Suprapubic skin (tissue), 4 donors: ENCODE data around the gene SLC16A8. TPM values are rescaled to one million over a fixed set of nuclear protein-coding genes. Genes with fewer than 3 reads are reported as not detected.
A peak's percentile ranks its signal among the peaks of the same experiment; 100 is the strongest.

Source experiments
- DNase-seq, 2 donors: peaks; one replicate each; pipeline ENCODE4 v3.0.0-alpha.2; 2019; ENCODE audit warnings: low spot score in 2 of 2
- H3K27ac ChIP-seq: fragments of 200-600 bp; sonication (generic); one replicate; pipeline ENCODE4 v1.5.1; 2019
- H3K27me3 ChIP-seq: fragments of 200-600 bp; sonication (generic); one replicate; pipeline ENCODE4 v1.5.1; 2019
- H3K36me3 ChIP-seq: fragments of 200-600 bp; sonication (generic); one replicate; pipeline ENCODE4 v1.5.1; 2019
- H3K4me1 ChIP-seq: fragments of 200-600 bp; sonication (generic); one replicate; pipeline ENCODE4 v1.5.1; 2019
- H3K4me3 ChIP-seq: fragments of 200-600 bp; sonication (generic); one replicate; pipeline ENCODE4 v1.5.1; 2019; ENCODE audit warnings: mild to moderate bottlenecking
- H3K9me3 ChIP-seq: fragments of 200-600 bp; sonication (generic); one replicate; pipeline ENCODE4 v1.5.1; 2019
- EP300 ChIP-seq: sonication (generic); formaldehyde crosslinking; IDR thresholded peaks from one replicate; pipeline ENCODE4 v1.6.1; 2017; ENCODE audit warnings: antibody characterized with exemption
- POLR2A ChIP-seq, 2 donors: fragments of 450-650 bp; IDR thresholded peaks; one replicate each; pipeline ENCODE4 v1.6.1; 2017; ENCODE audit warnings: antibody characterized with exemption in 2 of 2, mild to moderate bottlenecking in 2 of 2, moderate library complexity in 2 of 2
- POLR2AphosphoS5 ChIP-seq, 3 donors: sonication (generic); formaldehyde crosslinking; IDR thresholded peaks; one replicate each; pipeline ENCODE4 v1.6.1; 2017; ENCODE audit warnings: antibody characterized with exemption in 3 of 3
- WGBS: methylation state at CpG from one replicate; pipeline ENCODE4 v1.1.5; 2018; 5-methylcytosine and 5-hydroxymethylcytosine counted together
- total RNA-seq, 4 donors: library from RNA; depleted of rRNA; stranded (reverse); fragments of >200 nt; gene quantifications; one replicate each; pipeline ENCODE4 v1.1.0, GENCODE V29; 2016
- TF ChIP-seq, protein P1 (sequence below), 2 donors: fragments of 200-600 bp in 1 of 2; fragments of 450-650 bp in 1 of 2; sonication (generic) in 1 of 2; IDR thresholded peaks; one replicate each; pipeline ENCODE4 v1.5.1; 2016 to 2019; ENCODE audit warnings: antibody characterized with exemption in 2 of 2, mild to moderate bottlenecking in 1 of 2, moderate library complexity in 1 of 2

SLC16A8 gene
- total RNA-seq, 4 donors from 2014 or later: not detected

DNA sequence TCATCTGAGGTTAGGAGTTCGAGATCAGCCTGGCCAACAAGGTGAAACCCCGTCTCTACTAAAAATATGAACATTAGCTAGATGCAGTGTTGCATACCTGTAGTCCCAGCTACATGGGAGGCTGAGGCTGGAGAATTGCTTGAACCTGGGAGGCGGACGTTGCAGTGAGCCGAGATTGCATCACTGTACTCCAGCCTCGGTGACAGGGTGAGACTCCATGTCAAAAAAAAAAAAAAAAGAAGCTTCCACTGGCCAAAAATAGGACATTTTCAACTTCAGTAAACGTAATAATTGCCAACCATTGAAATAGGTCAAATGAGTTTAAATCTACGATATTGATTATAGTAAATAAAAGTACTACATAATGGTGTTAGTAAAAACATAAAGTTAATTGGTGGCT lies 19.7 kb upstream of the SLC16A8 start:
- no peak overlapping the region for H3K4me3 ChIP-seq
- 78% methylated on average over 8 of the region's 8 CpGs for WGBS
- peaks cover 8% of the 10 kb centered on the region for H3K4me1 ChIP-seq
- TF ChIP-seq EP300 (no peak), POLR2A (IDR thresholded peaks at IDR 0.05) (no peak), POLR2AphosphoS5 (IDR thresholded peaks at IDR 0.05) (no peak)
- TF ChIP-seq, protein P1, sequence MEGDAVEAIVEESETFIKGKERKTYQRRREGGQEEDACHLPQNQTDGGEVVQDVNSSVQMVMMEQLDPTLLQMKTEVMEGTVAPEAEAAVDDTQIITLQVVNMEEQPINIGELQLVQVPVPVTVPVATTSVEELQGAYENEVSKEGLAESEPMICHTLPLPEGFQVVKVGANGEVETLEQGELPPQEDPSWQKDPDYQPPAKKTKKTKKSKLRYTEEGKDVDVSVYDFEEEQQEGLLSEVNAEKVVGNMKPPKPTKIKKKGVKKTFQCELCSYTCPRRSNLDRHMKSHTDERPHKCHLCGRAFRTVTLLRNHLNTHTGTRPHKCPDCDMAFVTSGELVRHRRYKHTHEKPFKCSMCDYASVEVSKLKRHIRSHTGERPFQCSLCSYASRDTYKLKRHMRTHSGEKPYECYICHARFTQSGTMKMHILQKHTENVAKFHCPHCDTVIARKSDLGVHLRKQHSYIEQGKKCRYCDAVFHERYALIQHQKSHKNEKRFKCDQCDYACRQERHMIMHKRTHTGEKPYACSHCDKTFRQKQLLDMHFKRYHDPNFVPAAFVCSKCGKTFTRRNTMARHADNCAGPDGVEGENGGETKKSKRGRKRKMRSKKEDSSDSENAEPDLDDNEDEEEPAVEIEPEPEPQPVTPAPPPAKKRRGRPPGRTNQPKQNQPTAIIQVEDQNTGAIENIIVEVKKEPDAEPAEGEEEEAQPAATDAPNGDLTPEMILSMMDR (IDR thresholded peaks at IDR 0.05): no peak
- H3K27ac ChIP-seq: no peak overlapping the region
- no peaks in the 10 kb centered on the region for H3K36me3 ChIP-seq
- no peaks in the 10 kb centered on the region for H3K27me3 ChIP-seq
- no peaks in the 10 kb centered on the region for H3K9me3 ChIP-seq
- DNase-seq: no peak

DNA sequence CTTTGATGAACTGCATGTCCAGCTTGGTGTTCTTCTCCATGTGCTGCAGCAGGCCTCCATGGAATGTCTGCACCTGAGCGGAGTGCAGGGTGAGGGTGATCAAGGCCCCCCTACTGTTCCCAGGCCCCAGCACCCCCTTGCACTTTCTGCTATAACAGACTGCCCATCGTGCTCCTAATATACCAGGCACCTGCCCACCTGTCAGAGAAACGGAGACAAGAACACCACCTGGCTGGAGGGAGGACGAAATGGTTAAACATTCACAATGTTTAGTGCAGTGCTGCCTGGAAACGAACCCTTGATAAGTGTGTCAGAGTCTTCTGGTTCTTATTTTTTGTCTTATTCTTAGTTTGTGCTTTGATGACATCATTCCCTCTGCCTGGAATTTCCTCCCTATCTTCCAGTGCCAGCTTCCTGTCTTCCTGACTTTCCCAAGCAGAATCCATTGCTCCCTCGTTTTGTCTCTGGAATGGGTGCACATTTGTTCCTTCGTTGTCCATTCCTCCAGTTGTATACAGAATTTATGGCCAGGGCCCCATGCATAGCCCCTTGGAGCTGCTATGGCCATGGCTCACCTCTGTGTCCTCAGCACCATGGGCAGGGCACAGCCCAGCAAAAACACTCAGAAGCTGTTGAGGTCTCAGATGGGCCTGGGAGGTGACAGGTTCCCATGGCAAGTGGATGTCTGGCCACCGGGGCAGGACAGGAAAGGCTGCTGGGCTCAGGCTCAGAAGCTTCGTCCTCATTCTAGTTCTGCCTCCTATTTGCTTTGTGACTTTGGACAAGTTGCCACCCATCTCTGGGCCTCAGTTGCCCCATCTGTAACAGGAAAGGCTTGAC lies 14.6 kb upstream of the SLC16A8 start:
- 68% methylated on average over 8 of the region's 9 CpGs for WGBS
- Histone ChIP-seq H3K27ac (no peak overlapping the region), H3K36me3 (no peaks in the 10 kb centered on the region), H3K27me3 (no peaks in the 10 kb centered on the region), H3K9me3 (no peaks in the 10 kb centered on the region), H3K4me3 (no peak overlapping the region), H3K4me1 (peaks cover 11% of the 10 kb centered on the region)
- no peak for DNase-seq
- TF ChIP-seq POLR2A (IDR thresholded peaks at IDR 0.05): no peak
- no peak for TF ChIP-seq EP300
- TF ChIP-seq POLR2AphosphoS5 (IDR thresholded peaks at IDR 0.05): no peak
- TF ChIP-seq, protein P1 (IDR thresholded peaks at IDR 0.05): no peak

DNA sequence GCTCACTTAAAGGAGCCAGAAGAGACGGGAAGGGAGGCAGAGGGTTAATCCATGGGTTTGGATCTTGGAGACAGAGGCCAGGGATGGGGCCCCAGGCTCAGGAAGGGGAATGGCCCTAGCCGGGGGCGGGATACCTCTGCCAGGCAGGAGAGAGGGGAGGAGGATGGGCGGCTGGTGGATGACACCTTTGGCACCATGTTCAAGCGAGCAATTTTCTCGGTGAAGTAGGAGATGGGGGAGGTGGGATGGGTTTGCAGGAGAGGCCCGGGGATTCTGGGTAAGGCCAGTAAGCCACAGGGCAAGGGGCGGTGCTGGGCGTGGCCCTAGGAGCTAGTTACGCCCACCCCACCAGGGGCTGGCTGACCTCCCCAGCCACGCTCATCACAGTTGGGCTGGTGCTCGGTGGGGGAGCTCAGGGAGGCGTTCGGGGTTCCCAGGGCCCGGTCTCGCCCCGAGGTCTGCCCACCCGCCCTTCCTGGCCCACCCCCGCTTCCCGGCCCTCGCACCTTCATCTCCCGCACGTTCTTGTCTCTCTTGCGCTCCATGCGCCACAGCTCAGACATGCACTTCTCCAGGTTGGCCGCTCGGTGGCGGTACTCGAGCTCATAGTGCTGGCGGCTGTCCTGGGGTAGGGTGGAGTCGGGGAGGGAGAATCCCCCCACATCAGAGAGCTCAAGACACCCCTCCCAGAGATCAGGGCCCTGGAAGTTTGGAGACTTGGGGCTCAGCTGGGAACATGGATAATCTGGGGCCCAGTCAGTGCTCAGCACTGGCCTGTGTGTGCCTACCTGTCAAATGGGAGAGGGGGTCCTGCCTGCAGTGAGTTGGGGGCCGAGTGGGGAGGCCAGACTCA lies 13.8 kb upstream of the SLC16A8 start:
- TF ChIP-seq POLR2A (IDR thresholded peaks at IDR 0.05): no peak
- TF ChIP-seq, protein P1 (IDR thresholded peaks at IDR 0.05): peak in 1 of 2 donors; percentile 17
- no peak for DNase-seq
- Histone ChIP-seq H3K27ac (no peak overlapping the region), H3K36me3 (no peaks in the 10 kb centered on the region), H3K4me1 (peaks cover 11% of the 10 kb centered on the region), H3K4me3 (no peak overlapping the region), H3K9me3 (no peaks in the 10 kb centered on the region), H3K27me3 (no peaks in the 10 kb centered on the region)
- 69% methylated on average over 26 of the region's 32 CpGs for WGBS

DNA sequence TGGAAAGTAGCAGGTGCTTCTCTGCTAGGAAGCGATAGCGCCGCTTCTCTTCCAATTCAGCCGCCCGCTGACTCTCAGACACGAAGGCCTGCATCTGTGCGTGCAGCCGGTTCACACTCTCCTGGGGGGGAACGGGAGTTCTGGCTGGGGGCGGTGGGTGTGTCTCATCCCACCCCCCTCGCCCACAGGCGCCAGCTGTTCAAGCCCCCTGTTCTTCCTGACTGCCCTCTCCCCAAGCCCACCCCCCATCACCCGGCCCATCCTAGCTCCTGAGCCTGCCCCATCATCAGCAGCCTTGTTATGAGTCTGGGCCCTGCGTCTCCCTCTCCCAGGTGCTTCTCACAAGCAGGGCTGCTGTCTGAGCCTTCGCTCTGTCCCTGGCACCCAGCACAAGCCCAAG lies 13.1 kb upstream of the SLC16A8 start:
- H3K27me3 ChIP-seq: no peaks in the 10 kb centered on the region
- DNase-seq: no peak
- 89% methylated on average over 15 of the region's 15 CpGs for WGBS

More for the DNA sequence above, 13.1 kb upstream of the SLC16A8 start:
- Histone ChIP-seq H3K9me3 (no peaks in the 10 kb centered on the region), H3K4me3 (no peak overlapping the region), H3K4me1 (peaks cover 11% of the 10 kb centered on the region), H3K36me3 (no peaks in the 10 kb centered on the region), H3K27ac (no peak overlapping the region)
- TF ChIP-seq, protein P1 (IDR thresholded peaks at IDR 0.05): no peak
- TF ChIP-seq POLR2AphosphoS5 (IDR thresholded peaks at IDR 0.05) (no peak), EP300 (no peak), POLR2A (IDR thresholded peaks at IDR 0.05) (no peak)
